Left renal cortex interstitium (tissue), 4 donors: ENCODE data around the gene OPRM1. TPM values are rescaled to one million over a fixed set of nuclear protein-coding genes. Genes with fewer than 3 reads are reported as not detected.

Experiments
- DNase-seq, 4 donors: peaks; one replicate each; pipeline ENCODE4 v3.0.0-alpha.2; 2013; ENCODE audit warnings: low read depth in 4 of 4, low spot score in 2 of 4, missing footprints in 1 of 4
- polyA plus RNA-seq, 4 donors: library from polyadenylated mRNA; unstranded; fragments of 120-200 nt; gene quantifications; one replicate each; pipeline ENCODE4 v1.2.1, GENCODE V29; 2013; ENCODE audit not compliant: insufficient read length in 4 of 4

OPRM1 gene
- polyA plus RNA-seq, 4 donors = 0.06 to 0.09 TPM; not detected in 2

DNA sequence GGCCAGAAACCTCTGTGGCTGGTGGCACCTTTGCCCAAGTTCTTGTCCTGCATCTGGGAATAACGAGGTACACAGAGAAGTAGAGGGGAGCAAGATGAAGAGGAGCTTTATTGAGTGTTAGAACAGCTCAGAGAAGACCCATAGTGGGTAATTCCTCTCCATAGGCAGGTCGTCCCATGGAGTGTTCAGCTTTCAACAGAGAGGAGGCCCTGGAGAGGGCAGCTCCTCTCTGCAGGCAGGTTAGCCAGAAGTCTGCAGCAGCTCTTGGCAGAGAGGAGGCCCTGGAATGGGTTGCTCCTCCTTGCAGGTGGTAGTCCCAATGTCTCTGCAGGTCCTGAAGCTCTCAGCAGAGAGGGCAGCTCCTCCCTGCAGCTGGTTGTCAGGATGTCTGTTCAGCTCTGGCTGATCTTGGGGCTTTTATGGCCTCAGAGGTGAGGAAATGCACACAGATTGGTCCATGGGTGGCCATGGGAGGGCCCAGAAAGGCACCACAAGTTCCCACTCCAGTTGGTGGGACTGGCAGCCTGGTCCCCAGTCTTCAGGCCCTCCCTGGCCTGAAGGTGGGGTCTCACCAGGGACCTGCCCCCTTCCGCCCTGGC, 228.6 kb downstream of the OPRM1 start:
- no peak for DNase-seq

DNA sequence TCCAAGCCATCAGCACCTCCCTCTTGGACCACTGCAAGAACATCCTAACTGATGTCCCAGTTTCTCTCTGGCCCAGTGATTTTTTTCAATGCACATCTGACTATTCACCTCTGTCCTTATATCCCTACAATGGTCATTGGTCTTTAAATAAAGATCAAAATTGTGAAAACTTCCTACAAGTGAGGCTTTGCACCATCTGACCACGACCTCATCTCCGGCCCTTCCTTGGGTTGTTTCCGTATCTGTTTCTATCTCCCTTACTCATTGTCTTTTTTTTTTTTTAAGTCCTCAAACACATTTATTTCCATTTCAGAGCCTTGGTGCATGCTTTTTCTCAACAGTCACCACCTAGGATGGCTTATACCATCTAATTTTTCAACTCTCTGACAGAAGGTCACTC, 229.4 kb downstream of the OPRM1 start:
- DNase-seq = no peak

DNA sequence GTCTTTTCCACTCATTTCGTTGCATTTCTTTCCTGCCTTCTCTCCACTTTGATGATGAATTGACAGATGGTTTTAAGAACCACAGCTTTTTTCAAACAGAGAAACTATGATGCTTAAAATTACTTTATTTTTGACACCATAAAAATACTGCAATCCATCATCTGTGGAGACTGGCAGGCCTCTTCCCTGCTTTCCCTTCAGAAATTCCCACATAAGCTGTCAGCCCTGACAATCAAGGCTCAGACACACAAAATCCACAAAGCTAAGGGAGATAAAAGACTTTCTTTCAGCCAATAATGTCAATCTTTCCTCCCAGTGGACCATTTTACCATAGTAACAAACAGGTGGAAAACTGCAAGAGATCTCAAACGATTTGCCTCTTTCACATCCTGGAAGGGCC, 235.1 kb downstream of the OPRM1 start:
- no peak for DNase-seq

DNA sequence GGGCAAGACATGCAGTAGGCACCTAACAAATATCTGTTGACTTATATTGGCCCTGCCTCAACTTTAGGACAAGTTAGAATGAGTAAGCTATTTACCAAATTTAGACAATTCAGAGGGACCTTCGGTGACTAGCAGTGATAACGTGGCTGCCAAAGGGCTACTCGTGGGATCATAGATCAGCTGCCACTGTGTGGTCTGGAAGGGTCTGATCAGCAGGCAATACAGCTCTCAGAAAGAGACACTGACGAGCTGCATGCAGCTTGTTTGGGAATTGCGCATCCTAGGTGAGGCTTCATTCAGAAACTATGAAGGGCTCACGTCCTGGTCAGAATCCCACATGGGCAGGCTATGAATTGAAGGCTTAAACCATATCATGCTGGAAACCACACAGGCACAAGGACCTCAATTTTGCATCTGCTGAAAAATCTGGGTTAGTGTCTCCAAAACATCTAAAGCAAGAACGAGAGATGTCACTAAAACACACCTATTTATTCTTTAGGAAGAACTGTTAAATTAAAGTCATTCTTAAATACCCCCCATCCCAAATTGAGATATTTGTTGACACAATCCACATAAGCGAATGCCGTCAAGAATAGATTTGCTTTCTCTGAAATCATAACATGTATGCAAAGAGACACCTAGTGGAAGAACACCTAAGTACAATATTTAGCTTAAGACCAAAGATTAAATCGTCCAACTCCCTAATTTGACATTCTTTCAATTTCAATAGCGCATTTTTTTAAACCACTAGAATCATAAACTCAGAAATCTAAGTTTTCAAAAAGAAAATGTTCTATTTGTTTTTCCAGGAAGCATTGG, 238.0 kb downstream of the OPRM1 start:
- DNase-seq = no peak

DNA sequence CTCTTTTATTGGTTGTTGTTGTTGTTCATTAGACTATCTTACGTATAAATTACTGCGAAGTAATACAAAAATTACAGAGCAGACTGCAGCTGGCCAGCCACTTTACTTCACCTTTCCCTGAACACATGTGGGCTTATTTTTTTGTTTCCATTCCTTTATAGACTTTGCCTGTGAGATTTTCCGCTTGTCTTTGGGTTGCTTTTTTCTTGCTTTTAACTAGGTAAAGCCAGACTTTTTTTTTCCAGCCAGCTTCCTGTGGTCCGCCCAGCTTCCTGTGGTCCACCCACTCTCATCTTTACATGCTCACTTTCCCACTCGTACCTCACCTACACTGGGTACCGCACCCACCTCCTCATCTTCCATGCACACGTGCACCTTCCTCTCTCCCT, 238.6 kb downstream of the OPRM1 start:
- no peak for DNase-seq

DNA sequence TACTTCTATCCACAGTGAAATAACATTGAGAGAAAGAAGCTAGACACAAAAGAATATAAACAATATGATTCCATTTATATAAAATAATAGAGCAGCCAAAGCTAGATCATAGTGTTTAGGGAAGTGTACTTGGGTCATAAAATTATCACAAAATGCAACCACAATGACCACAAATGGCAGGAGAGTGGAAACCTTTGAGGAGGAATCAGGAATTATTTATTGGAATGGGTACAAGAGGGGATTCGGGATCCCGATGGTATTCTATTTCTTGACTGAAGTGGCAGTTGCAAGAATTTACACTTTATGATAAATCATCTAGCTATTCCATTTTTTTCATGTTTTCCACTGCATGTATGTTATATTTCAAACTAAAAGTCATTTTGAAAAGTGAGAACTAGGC, 241.5 kb downstream of the OPRM1 start:
- no peak for DNase-seq

DNA sequence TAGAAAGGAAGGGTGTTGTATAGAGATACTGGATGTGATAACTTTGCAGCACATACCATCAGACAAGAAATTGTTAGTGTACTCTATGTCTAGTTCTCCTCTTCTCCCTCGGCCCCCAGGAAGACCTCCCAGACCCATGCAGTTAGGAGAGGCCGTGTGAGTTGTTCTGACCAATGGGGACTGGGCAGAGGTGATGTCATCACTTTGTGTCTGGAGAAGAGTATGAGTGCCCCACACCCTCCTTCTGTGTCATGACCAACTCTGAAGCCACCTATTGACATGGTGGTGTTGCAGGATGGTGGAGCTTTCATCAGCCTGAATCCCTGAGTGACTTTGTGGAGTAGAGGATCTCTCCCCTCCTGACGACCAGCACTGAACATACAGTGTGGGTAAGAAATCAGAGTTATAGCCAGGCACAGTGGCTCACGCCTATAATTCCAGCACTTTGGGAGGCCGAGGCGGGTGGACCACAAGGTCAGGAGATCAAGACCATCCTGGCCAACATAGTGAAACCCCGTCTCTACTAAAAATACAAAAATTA, 245.3 kb downstream of the OPRM1 start:
- no peak for DNase-seq

DNA sequence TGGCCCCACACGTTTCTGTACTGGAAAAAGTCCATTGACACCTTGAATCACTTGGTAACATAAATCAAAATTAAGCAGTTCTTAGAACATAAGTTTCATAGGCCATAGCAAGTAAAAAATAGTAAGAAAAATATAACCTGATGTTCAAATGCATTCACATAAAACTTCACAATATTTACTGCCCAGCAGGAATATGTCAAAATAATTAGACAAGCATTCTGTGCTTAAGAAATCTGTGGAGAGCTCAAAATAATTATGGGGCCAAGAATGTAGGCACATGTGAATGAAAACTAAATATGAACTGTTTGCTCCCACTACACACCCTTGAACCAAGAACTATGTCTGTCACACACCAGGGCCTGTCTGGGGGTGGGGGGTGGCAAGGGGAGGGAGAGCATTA, 246.8 kb downstream of the OPRM1 start:
- DNase-seq = no peak

DNA sequence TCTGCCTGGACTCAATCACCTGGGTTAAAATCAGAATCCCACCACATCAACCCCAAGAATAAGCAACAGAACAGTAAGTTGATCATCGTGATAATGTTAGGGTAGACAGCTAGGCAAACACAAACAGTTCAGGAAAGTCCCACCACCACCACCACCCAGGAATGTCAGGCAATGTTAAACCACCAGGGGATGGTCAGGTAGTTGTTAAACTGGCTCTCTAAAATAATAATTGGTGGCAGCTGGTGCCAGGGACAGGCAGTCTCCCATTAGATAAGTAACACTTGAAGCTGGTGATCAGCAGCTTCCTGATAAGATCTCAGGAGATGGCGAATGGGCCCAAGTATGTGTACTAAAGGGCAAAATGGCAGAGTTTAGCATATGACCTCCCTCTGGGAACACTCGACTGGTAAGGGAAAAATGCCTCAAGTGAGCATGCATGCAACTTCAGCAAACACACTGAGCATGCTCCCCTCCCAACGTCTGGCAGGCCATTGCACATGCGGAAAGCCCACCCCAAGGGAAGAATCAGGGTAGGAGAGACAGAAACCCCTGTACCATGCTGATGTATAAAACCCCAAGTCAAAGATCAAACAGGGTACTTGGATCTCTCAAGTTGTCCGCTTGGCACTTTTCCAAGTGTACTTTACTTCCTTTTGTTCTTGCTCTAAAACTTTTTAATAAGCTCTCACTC, 250.9 kb downstream of the OPRM1 start:
- no peak for DNase-seq

DNA sequence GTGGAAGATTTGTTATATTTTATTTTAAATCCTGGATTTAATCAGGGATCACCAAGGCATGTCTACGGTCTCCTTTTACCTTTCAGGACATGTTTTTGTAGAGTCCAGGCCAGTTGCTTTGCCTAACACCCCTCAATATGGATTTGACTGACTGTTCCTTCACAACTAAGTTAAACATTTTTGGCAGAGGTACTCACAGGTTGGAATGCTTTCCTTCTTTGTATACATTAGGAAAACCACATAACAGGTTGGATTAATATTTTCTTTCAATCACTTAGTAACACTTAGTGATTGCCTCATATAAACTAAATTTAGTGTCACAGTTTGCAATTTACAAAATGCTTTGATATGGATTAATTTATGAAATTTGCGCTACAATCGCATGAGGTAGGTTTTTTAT, 253.0 kb downstream of the OPRM1 start:
- no peak for DNase-seq

DNA sequence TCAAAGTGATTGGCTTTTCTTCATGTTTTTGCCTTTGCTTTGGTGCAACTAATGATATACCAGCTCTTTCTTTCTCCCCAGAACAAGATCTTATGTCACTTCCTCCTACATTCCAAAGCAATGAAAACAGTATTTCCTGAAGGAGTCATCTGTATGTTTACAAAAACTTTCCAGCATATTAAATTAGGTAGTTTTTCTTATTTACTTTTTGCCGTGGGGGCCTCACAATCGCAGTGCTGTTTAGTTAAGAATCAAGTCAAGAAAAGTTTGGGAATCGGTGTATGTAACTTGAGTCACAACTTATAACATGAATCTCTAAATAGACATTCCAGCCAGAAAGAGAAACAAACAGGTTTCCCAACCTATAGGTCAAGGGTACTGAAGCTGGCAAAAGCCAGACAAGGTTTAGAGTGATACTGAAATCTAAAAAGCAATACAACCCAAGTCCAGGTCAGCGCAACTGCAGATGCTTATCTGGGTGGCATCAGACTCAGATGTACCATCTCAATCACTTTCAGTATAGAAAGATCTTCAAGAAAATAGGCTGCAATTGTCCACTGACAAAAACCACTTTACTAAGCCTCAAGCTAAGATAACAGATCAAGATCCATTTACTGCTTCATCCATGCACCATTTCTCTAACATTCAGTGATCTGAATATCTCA, 253.9 kb downstream of the OPRM1 start:
- no peak for DNase-seq

DNA sequence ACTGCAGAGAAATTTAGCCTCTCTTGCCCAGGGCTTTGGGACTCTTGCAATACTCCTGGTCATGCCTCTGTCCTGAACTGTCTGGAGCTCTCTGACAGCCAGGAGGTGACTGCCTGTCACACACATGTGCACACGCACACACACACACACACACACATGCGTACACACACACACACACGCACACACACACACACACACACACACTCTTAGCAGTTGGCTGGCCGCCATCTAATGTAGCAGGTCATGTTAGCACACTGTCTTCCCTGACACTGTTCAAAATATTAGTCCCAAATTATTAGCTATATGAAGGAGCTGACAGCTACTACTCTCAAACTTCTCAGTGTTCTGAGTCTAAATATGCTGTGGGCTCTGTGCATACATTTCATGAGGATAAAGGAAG, 256.7 kb downstream of the OPRM1 start:
- DNase-seq = no peak
